A673 (cell line): Measurements from ENCODE around the gene RALGPS1. TPM values are rescaled to one million over a fixed set of nuclear protein-coding genes. Genes with fewer than 3 reads are reported as not detected.

Experiments
- BruUV-seq: library from RNA; stranded (reverse); fragments of 400-500 nt; replicated peaks from 2 replicates; lab custom pipeline; 2021; lab: Mats Ljungman, UMichigan
- CTCF ChIA-PET: fragments of 300-600 bp; sonication (Branson Sonifier 250); formaldehyde crosslinking; loops from one replicate; lab custom pipeline; 2022; ENCODE audit warnings: antibody characterized with exemption; lab: Charles Lee
- POLR2A ChIA-PET: fragments of 300-600 bp; sonication (Branson Sonifier 250); formaldehyde crosslinking; loops from one replicate; lab custom pipeline; 2022; ENCODE audit warnings: antibody characterized with exemption; ENCODE audit not compliant: low non-redundant PET; lab: Charles Lee
- DNase-seq: peaks from one replicate; pipeline ENCODE4 v3.0.0-alpha.2; 2015; ENCODE audit warnings: low spot score
- H3K27ac ChIP-seq: fragments of 200-600 bp; sonication (generic); 2 replicates; pipeline ENCODE4 v1.5.1; 2016; ENCODE audit warnings: mixed run types, low read depth, mild to moderate bottlenecking, mixed read lengths, antibody characterized with exemption, low read length; ENCODE audit not compliant: poor library complexity, severe bottlenecking
- H3K27me3 ChIP-seq: fragments of 200-600 bp; sonication (generic); replicated peaks from 2 replicates; pipeline ENCODE4 v1.6.1; 2017; ENCODE audit warnings: mixed run types, low read depth, mild to moderate bottlenecking, mixed read lengths, antibody characterized with exemption, low read length; ENCODE audit not compliant: insufficient read depth, poor library complexity
- H3K36me3 ChIP-seq: fragments of 200-600 bp; sonication (generic); 2 replicates; pipeline ENCODE4 v1.6.1; 2016; ENCODE audit warnings: mixed run types, mild to moderate bottlenecking, mixed read lengths, antibody characterized with exemption, low read length; ENCODE audit not compliant: insufficient read depth, poor library complexity, severe bottlenecking
- H3K4me1 ChIP-seq: fragments of 200-600 bp; sonication (generic); 2 replicates; pipeline ENCODE4 v1.6.1; 2017; ENCODE audit warnings: mixed run types, mild to moderate bottlenecking, mixed read lengths, antibody characterized with exemption, low read length; ENCODE audit not compliant: insufficient read depth, poor library complexity, severe bottlenecking
- H3K4me3 ChIP-seq: fragments of 200-600 bp; sonication (generic); 2 replicates; pipeline ENCODE4 v1.5.1; 2016; ENCODE audit warnings: low read depth, mixed run types, mild to moderate bottlenecking, mixed read lengths, low read length; ENCODE audit not compliant: poor library complexity, severe bottlenecking
- H3K9me3 ChIP-seq: fragments of 200-600 bp; sonication (generic); 2 replicates; pipeline ENCODE4 v1.6.1; 2016; ENCODE audit warnings: mixed run types, low read depth, mild to moderate bottlenecking, mixed read lengths, antibody characterized with exemption, low read length; ENCODE audit not compliant: poor library complexity, severe bottlenecking
- CTCF ChIP-seq: fragments of 300-800, 200-600 bp; sonication (generic); conservative IDR thresholded peaks from 2 replicates; pipeline ENCODE4 v1.5.1; 2017; ENCODE audit warnings: low read depth, mild to moderate bottlenecking, antibody characterized with exemption, low read length, moderate library complexity, mixed read lengths
- EZH2 ChIP-seq: fragments of 200-600 bp; sonication (generic); IDR thresholded peaks from 2 replicates; pipeline ENCODE4 v1.6.1; 2017; ENCODE audit warnings: borderline replicate concordance, low read depth, mild to moderate bottlenecking, mixed read lengths, antibody characterized with exemption, low read length; ENCODE audit not compliant: poor library complexity, severe bottlenecking
- intact Hi-C: fragments of 100-400 bp; cut with micrococcal nuclease; formaldehyde crosslinking; loops from one replicate; pipeline ENCODE4 v1.10.0; 2022; ENCODE audit not compliant: unreplicated experiment
- total RNA-seq: library from RNA; stranded (reverse); gene quantifications from 2 replicates; pipeline ENCODE4 v1.2.3, GENCODE V29; 2021

Gene RALGPS1
- total RNA-seq, 1 experiment from 2014 or later = 3.9 TPM

GRCh38 chr9:126891676-126892075, 22.9 kb upstream of the RALGPS1 start:
- TF ChIP-seq CTCF (no peak), EZH2 (no peak)
- Histone ChIP-seq H3K27ac (no peak overlapping the region), H3K9me3 (no peaks in the 10 kb centered on the region), H3K4me1 (no peaks in the 10 kb centered on the region), H3K4me3 (no peak overlapping the region), H3K27me3 (no peaks in the 10 kb centered on the region), H3K36me3 (no peaks in the 10 kb centered on the region)
- DNase-seq = no peak
- ChIA-PET POLR2A (no interaction called here), CTCF (no interaction called here)
- intact Hi-C loops = no loop called here
- BruUV-seq = no TSS peak

- no peak overlapping the region for H3K4me3 ChIP-seq
- no peak overlapping the region for H3K27ac ChIP-seq
- no peaks in the 10 kb centered on the region for H3K36me3 ChIP-seq
- POLR2A ChIA-PET = no interaction called here
- peak; percentile 32 for DNase-seq
- no peaks in the 10 kb centered on the region for H3K9me3 ChIP-seq
- CTCF ChIA-PET = interaction anchor here (0.6 kb wide), 1 partner anchor 22 kb away, joined by 3 read pairs; the partner anchor contains the start of gene RALGPS1
- no peaks in the 10 kb centered on the region for H3K27me3 ChIP-seq
- H3K4me1 ChIP-seq = no peaks in the 10 kb centered on the region
- TF ChIP-seq CTCF = peak; percentile 61
- TF ChIP-seq EZH2 = no peak
- no TSS peak for BruUV-seq
- intact Hi-C loops = no loop called here
Observed at GRCh38 chr9:126893079-126893478, 21.5 kb upstream of the RALGPS1 start.

- ChIA-PET CTCF (interaction anchor here (0.7 kb wide), 2 partner anchors 113 to 701 kb away, joined by 4 to 5 read pairs; no protein-coding TSS in a partner anchor), POLR2A (no interaction called here)
- TF ChIP-seq CTCF (no peak), EZH2 (no peak)
- intact Hi-C loops = no loop called here
- no peaks in the 10 kb centered on the region for H3K36me3 ChIP-seq
- no peak overlapping the region for H3K27ac ChIP-seq
- no peaks in the 10 kb centered on the region for H3K9me3 ChIP-seq
- H3K27me3 ChIP-seq = no peaks in the 10 kb centered on the region
- no peak for DNase-seq
- no peak overlapping the region for H3K4me3 ChIP-seq
- no TSS peak for BruUV-seq
- H3K4me1 ChIP-seq = no peaks in the 10 kb centered on the region
Observed at GRCh38 chr9:126894052-126894603, 20.5 kb upstream of the RALGPS1 start.
